DMS79 treated with DMSO at 0.1 percent for 48 hours (cell line): Measurements from ENCODE around the gene LRRC10B.
A peak's percentile ranks its signal among the peaks of the same experiment; 100 is the strongest.

Source experiments
- DNase-seq: peaks from one replicate; lab custom pipeline; 2025; lab: John Stamatoyannopoulos, UW

LRRC10B gene

GRCh38 chr11:61486779-61487178 is 21.8 kb upstream of the LRRC10B start:
- no peak for DNase-seq

GRCh38 chr11:61487342-61488025 is 21.1 kb upstream of the LRRC10B start:
- DNase-seq: no peak

GRCh38 chr11:61488651-61489291 is 19.8 kb upstream of the LRRC10B start:
- DNase-seq: peak; percentile 79

GRCh38 chr11:61489833-61490721 is 18.5 kb upstream of the LRRC10B start:
- DNase-seq: no peak

- no peak for DNase-seq
Observed at GRCh38 chr11:61491736-61492395, 16.7 kb upstream of the LRRC10B start.

GRCh38 chr11:61494381-61494961 is 14.1 kb upstream of the LRRC10B start:
- DNase-seq: no peak

GRCh38 chr11:61495801-61496601 is 12.5 kb upstream of the LRRC10B start:
- DNase-seq: no peak

- no peak for DNase-seq
Observed at GRCh38 chr11:61496602-61497400, 11.7 kb upstream of the LRRC10B start.

GRCh38 chr11:61497473-61497872 is 11.1 kb upstream of the LRRC10B start:
- DNase-seq: no peak

GRCh38 chr11:61497876-61498275 is 10.7 kb upstream of the LRRC10B start:
- DNase-seq: no peak

- DNase-seq: no peak
Observed at GRCh38 chr11:61498767-61499341, 9.7 kb upstream of the LRRC10B start.

- DNase-seq: no peak
Observed at GRCh38 chr11:61499816-61500491, 8.6 kb upstream of the LRRC10B start.

- no peak for DNase-seq
Observed at GRCh38 chr11:61502522-61502921, 6.0 kb upstream of the LRRC10B start.

GRCh38 chr11:61503135-61503770 is 5.3 kb upstream of the LRRC10B start:
- no peak for DNase-seq

GRCh38 chr11:61505106-61505505 is 3.4 kb upstream of the LRRC10B start:
- DNase-seq: no peak

- DNase-seq: no peak
Observed at GRCh38 chr11:61505640-61506155, 2.9 kb upstream of the LRRC10B start.

- DNase-seq: no peak
Observed at GRCh38 chr11:61507012-61507768, 1.4 kb upstream of the LRRC10B start.
